LNCaP clone FGC (cell line): ENCODE measurements around the gene PTH2R.
"Not testable (repeated sequence)": the region's sequence is repeated elsewhere in the genome, so short reads cannot be mapped to it uniquely, and the experiment has no call there.

Experiments used
- DNase-seq: peaks from one replicate; pipeline ENCODE4 v3.0.0-alpha.2; 2011; ENCODE audit warnings: low read depth
- H3K4me3 ChIP-seq: 2 replicates; pipeline ENCODE4 v1.5.1; 2011; ENCODE audit warnings: mild to moderate bottlenecking, low read depth, low read length, control low read depth
- TF ChIP-seq, protein P1 (sequence below): IDR thresholded peaks from 2 replicates; pipeline ENCODE4 v1.5.1; 2012; ENCODE audit warnings: mild to moderate bottlenecking; ENCODE audit not compliant: control insufficient read depth, insufficient read depth; ENCODE audit errors: extremely low read depth

The PTH2R gene

GRCh38 chr2:208464205-208464604, 57.6 kb downstream of the PTH2R start:
- no peak for DNase-seq
- TF ChIP-seq, protein P1, sequence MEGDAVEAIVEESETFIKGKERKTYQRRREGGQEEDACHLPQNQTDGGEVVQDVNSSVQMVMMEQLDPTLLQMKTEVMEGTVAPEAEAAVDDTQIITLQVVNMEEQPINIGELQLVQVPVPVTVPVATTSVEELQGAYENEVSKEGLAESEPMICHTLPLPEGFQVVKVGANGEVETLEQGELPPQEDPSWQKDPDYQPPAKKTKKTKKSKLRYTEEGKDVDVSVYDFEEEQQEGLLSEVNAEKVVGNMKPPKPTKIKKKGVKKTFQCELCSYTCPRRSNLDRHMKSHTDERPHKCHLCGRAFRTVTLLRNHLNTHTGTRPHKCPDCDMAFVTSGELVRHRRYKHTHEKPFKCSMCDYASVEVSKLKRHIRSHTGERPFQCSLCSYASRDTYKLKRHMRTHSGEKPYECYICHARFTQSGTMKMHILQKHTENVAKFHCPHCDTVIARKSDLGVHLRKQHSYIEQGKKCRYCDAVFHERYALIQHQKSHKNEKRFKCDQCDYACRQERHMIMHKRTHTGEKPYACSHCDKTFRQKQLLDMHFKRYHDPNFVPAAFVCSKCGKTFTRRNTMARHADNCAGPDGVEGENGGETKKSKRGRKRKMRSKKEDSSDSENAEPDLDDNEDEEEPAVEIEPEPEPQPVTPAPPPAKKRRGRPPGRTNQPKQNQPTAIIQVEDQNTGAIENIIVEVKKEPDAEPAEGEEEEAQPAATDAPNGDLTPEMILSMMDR = no peak

DNA sequence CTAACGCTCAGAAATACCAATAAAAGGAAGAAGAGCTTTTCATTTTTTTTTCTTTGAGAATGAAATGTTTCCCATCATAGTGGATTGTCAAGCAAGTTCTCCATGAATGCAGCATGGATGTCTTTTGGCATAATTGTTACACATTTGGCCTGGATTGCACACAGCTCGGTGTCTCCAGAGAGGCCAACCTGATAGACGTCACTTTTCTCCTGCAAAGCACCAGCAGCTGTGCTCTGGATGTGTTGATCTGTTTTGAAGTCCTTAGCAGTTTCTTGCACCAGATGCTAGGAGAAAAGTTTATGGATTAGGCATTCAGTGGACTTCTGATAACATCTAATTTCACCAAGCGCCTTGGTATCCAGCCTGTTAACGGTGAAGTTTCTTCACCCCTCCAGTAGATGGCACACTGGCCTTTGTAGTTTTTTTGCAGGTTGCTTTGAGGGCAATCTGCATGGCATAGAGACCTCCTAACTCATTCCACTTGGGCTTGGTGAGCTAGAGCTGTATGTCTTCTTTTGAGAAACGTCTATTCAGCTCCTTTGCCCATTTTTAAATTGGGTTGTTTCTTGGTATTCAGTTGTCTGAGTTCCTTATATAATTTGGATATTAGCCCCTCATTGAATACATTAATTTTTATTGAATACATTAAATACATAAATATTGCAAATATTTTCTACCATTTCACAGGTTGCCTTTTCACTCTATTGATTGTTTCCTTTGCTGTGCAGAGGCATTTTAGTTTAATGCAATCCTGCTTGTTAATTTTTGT, 59.7 kb downstream of the PTH2R start:
- DNase-seq = no peak
- H3K4me3 ChIP-seq = no peak overlapping the region
- TF ChIP-seq, protein P1 = peak; percentile 81

More at GRCh38 chr2:208464205-208464604, 57.6 kb downstream of the PTH2R start:
- no peak overlapping the region for H3K4me3 ChIP-seq

- no peak for DNase-seq
- TF ChIP-seq, protein P1 = no peak
- H3K4me3 ChIP-seq = no peak overlapping the region
Measured at GRCh38 chr2:208466920-208467298, 60.3 kb downstream of the PTH2R start.

GRCh38 chr2:208467564-208467963, 61.0 kb downstream of the PTH2R start:
- no peak overlapping the region for H3K4me3 ChIP-seq
- DNase-seq = no peak
- TF ChIP-seq, protein P1 = no peak

DNA sequence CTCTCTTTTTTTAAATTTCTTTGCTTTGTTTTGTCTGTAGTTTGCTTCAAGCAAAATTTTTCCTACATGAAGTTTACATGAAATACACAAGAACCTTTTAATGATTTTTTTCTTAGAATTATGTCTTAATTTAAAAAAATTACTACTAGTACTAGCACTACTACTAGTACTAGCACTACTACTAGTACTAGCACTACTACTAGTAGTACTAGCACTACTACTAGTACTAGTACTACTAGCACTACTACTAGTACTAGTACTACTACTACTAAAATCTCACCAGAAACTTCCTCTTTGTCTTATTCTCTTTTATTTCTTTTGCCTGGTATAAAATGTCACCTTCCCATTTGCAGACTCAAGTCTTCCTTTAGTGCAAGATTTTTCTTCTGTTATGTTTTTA, 71.1 kb downstream of the PTH2R start:
- H3K4me3 ChIP-seq = no peak overlapping the region
- DNase-seq = no peak
- TF ChIP-seq, protein P1 = no peak

DNA sequence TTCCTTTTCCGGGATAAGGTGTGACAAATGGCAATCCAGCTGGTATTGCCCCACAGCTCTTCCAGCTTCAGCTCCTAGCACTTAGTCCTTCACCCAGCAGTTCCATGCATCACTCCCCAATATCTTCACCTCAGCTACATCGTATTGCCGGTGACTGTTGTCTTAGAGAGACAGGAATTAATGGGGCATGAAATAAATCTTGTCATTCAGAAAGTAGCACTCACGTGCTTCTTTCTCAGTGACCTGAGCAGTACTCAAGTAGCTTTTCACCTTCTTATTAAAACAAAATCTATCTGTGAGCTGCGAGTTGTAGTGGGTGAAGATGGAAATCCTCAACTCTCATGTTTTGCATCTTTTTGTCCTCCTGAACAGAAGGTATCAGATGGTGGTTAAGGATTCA, 72.8 kb downstream of the PTH2R start:
- no peak for DNase-seq
- TF ChIP-seq, protein P1 = no peak
- H3K4me3 ChIP-seq = no peak overlapping the region

- DNase-seq = not testable (repeated sequence)
- peak overlapping the region; percentile 11; the same call in 1 of the 2 replicates for H3K4me3 ChIP-seq
Measured at GRCh38 chr2:208481945-208482344, 75.4 kb downstream of the PTH2R start.

DNA sequence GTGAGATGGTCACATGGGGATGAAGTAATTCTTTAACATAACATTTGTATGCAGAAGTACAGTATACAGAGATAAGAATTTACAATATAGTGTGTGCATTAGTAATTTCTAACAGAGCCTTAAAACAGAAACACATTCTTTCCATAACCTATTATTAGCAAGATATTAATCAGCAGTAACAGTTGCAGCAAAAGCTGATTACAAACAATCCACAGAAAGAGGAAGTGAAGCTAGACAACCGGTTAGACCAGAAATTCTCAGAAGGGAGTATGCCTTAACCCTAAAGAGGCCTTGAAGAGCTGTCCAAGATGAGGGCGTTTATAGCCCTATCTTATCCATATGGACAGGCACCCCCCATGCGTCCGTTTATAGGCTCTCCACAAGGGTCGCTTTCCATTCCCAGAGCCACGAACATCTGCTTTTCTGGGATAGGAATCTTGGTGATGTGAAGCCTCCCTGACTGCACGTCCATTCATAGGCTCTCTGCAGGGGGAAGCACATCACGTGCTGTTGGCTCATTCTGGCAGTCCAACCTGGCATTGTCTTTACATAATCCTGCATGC, 75.9 kb downstream of the PTH2R start:
- peak; percentile 51 for DNase-seq
- not testable (repeated sequence) for H3K4me3 ChIP-seq
